ENCODE data around the gene FYN. TPM values are rescaled to one million over a fixed set of nuclear protein-coding genes. Genes with fewer than 3 reads are reported as not detected.

Gene FYN
- total RNA-seq, 2 donors from 2014 or later = 60.4 to 75.8 TPM

GRCh38 chr6:111885373-111886027 is 12.2 kb upstream of the FYN start:
- ATAC-seq = no peak
- no peak for DNase-seq
- intact Hi-C loops (cut with DNase I) = no loop called here

- ATAC-seq (no peak), DNase-seq (no peak)
- intact Hi-C loops (cut with DNase I) = no loop called here
Measured at GRCh38 chr6:111884068-111884467, 10.8 kb upstream of the FYN start.

- no peak for DNase-seq
- ATAC-seq = no peak
- intact Hi-C loops (cut with DNase I) = no loop called here
Measured at GRCh38 chr6:111880181-111880888, 7.1 kb upstream of the FYN start.

GRCh38 chr6:111875741-111876140 is 2.5 kb upstream of the FYN start:
- DNase-seq = no peak
- ATAC-seq = no peak
- intact Hi-C loops (cut with DNase I) = loop anchor here (10.0 kb wide), 2 partner anchors 119 to 161 kb away; no protein-coding TSS in a partner anchor

GRCh38 chr6:111874025-111874415 is 768 bp upstream of the FYN start:
- intact Hi-C loops (cut with DNase I) = loop anchor here (5.0 to 10.0 kb wide), 4 partner anchors 72 to 162 kb away; no protein-coding TSS in a partner anchor
- ATAC-seq (no peak), DNase-seq (no peak)

- peak; percentile 39 for DNase-seq
- intact Hi-C loops (cut with DNase I) = loop anchor here (5.0 to 10.0 kb wide), 4 partner anchors 70 to 160 kb away; no protein-coding TSS in a partner anchor
- peak; percentile 12 to 16 for ATAC-seq
Measured at GRCh38 chr6:111872401-111873177, 663 bp downstream of the FYN start.

- ATAC-seq (peak; percentile 24 to 44), DNase-seq (peak; percentile 38)
- intact Hi-C loops (cut with DNase I) = loop anchor here (5.0 to 10.0 kb wide), 4 partner anchors 70 to 160 kb away; no protein-coding TSS in a partner anchor
Measured at GRCh38 chr6:111871725-111872400, 1.4 kb downstream of the FYN start.

- intact Hi-C loops (cut with DNase I) = loop anchor here (5.0 to 10.0 kb wide), 4 partner anchors 69 to 159 kb away; no protein-coding TSS in a partner anchor
- ATAC-seq (no peak), DNase-seq (no peak)
Measured at GRCh38 chr6:111871207-111871606, 2.0 kb downstream of the FYN start.

- no peak for ATAC-seq
- intact Hi-C loops (cut with DNase I) = loop anchor here (5.0 to 10.0 kb wide), 4 partner anchors 68 to 158 kb away; no protein-coding TSS in a partner anchor
- DNase-seq = no peak
Measured at GRCh38 chr6:111870742-111871064, 2.5 kb downstream of the FYN start.

GRCh38 chr6:111870051-111870741 is 3.1 kb downstream of the FYN start:
- intact Hi-C loops (cut with DNase I) = loop anchor here (5.0 to 10.0 kb wide), 4 partner anchors 68 to 158 kb away; no protein-coding TSS in a partner anchor
- DNase-seq (no peak), ATAC-seq (no peak)

GRCh38 chr6:111866857-111867256 is 6.4 kb downstream of the FYN start:
- ATAC-seq (peak in 1 of 2 donors; percentile 48), DNase-seq (no peak)
- intact Hi-C loops (cut with DNase I) = no loop called here

- intact Hi-C loops (cut with DNase I) = no loop called here
- no peak for ATAC-seq
- DNase-seq = no peak
Measured at GRCh38 chr6:111865909-111866546, 7.2 kb downstream of the FYN start.

- intact Hi-C loops (cut with DNase I) = no loop called here
Measured at GRCh38 chr6:111865049-111865585, 8.1 kb downstream of the FYN start.

GRCh38 chr6:111864138-111865048 is 8.9 kb downstream of the FYN start:
- ATAC-seq (no peak), DNase-seq (no peak)
- intact Hi-C loops (cut with DNase I) = no loop called here

More at GRCh38 chr6:111865049-111865585, 8.1 kb downstream of the FYN start:
- DNase-seq = no peak
- ATAC-seq = no peak

GRCh38 chr6:111862741-111863140 is 10.5 kb downstream of the FYN start:
- ATAC-seq (no peak), DNase-seq (no peak)
- intact Hi-C loops (cut with DNase I) = no loop called here

GRCh38 chr6:111862314-111862713 is 10.9 kb downstream of the FYN start:
- intact Hi-C loops (cut with DNase I) = no loop called here
- ATAC-seq = no peak

GRCh38 chr6:111861431-111861885 is 11.8 kb downstream of the FYN start:
- ATAC-seq (no peak), DNase-seq (no peak)
- intact Hi-C loops (cut with DNase I) = no loop called here

More at GRCh38 chr6:111862314-111862713, 10.9 kb downstream of the FYN start:
- DNase-seq = no peak
